GM08714 (cell line): Measurements from ENCODE around the gene TTC27.
"Not testable (repeated sequence)": the region's sequence is repeated elsewhere in the genome, so short reads cannot be mapped to it uniquely, and the experiment has no call there.

Experiments used
- H3K4me3 ChIP-seq: fragments of 200-500 bp; sonication (Bioruptor generic); 2 replicates; pipeline ENCODE4 v1.5.1; 2014; ENCODE audit warnings: mild to moderate bottlenecking, low read length, inconsistent platforms
- ZNF274 ChIP-seq: IDR thresholded peaks from 2 replicates; pipeline ENCODE4 v1.6.1; 2012; ENCODE audit warnings: mild to moderate bottlenecking, low read depth, low read length

TTC27 gene

GRCh38 chr2:32720771-32721170 lies 92.9 kb downstream of the TTC27 start:
- TF ChIP-seq ZNF274 = no peak
- no peak overlapping the region for H3K4me3 ChIP-seq

GRCh38 chr2:32721376-32721775 lies 93.5 kb downstream of the TTC27 start:
- TF ChIP-seq ZNF274 = no peak
- H3K4me3 ChIP-seq = no peak overlapping the region

GRCh38 chr2:32723467-32724079 lies 95.7 kb downstream of the TTC27 start:
- H3K4me3 ChIP-seq = no peak overlapping the region
- TF ChIP-seq ZNF274 = no peak

- not testable (repeated sequence) for H3K4me3 ChIP-seq
Measured at GRCh38 chr2:32726678-32727077, 98.8 kb downstream of the TTC27 start.

GRCh38 chr2:32727157-32727556 lies 99.3 kb downstream of the TTC27 start:
- TF ChIP-seq ZNF274 = no peak
- no peak overlapping the region for H3K4me3 ChIP-seq

- not testable (repeated sequence) for H3K4me3 ChIP-seq
Measured at GRCh38 chr2:32730958-32731357, 103.1 kb downstream of the TTC27 start.

GRCh38 chr2:32732120-32732519 lies 104.3 kb downstream of the TTC27 start:
- TF ChIP-seq ZNF274 = no peak
- H3K4me3 ChIP-seq = no peak overlapping the region

GRCh38 chr2:32732912-32733472 lies 105.1 kb downstream of the TTC27 start:
- TF ChIP-seq ZNF274 = no peak
- H3K4me3 ChIP-seq = no peak overlapping the region

- no peak for TF ChIP-seq ZNF274
- H3K4me3 ChIP-seq = no peak overlapping the region
Measured at GRCh38 chr2:32735348-32735747, 107.5 kb downstream of the TTC27 start.

GRCh38 chr2:32738939-32739338 lies 111.1 kb downstream of the TTC27 start:
- no peak for TF ChIP-seq ZNF274
- H3K4me3 ChIP-seq = no peak overlapping the region

GRCh38 chr2:32739664-32740063 lies 111.8 kb downstream of the TTC27 start:
- no peak overlapping the region for H3K4me3 ChIP-seq
- TF ChIP-seq ZNF274 = no peak

- TF ChIP-seq ZNF274 = no peak
- H3K4me3 ChIP-seq = no peak overlapping the region
Measured at GRCh38 chr2:32741575-32741974, 113.7 kb downstream of the TTC27 start.

GRCh38 chr2:32742376-32742775 lies 114.5 kb downstream of the TTC27 start:
- TF ChIP-seq ZNF274 = no peak
- no peak overlapping the region for H3K4me3 ChIP-seq

- no peak overlapping the region for H3K4me3 ChIP-seq
- TF ChIP-seq ZNF274 = no peak
Measured at GRCh38 chr2:32743480-32744236, 115.8 kb downstream of the TTC27 start.

- no peak overlapping the region for H3K4me3 ChIP-seq
- no peak for TF ChIP-seq ZNF274
Measured at GRCh38 chr2:32745191-32745590, 117.3 kb downstream of the TTC27 start.

GRCh38 chr2:32745675-32746074 lies 117.8 kb downstream of the TTC27 start:
- H3K4me3 ChIP-seq = no peak overlapping the region
- TF ChIP-seq ZNF274 = no peak
